Measurements from ENCODE around the gene E4F1.

DNA sequence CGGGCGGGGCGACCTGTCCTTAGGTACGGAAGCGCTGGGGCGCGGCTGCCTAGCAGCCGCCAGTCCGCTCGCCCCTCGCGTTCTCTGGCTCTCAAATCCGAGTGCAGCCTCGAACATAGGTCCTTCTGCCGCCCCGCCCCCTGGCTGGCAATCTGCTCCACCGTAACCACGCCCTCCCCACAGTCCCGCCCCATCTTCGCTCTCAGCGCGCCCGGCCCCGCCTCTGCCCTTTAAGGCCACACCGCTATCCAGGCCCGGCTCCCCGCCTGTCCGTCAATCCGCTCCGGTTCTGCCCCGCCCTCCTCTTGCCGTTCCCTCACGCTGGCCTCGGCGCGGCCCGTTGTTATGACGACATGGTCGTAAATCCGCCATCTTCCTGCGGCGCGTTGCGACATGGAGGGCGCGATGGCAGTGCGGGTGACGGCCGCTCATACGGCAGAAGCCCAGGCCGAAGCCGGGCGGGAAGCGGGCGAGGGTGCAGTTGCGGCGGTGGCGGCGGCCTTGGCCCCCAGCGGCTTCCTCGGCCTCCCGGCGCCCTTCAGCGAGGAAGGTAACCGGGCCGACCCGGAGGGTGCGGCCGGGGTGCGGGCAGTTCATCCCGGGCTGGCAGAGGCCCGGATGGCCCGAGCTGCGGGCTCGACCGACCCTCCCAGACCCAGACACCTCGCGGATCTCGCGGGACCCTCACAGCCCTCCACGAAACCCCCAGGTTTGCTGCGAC is at the start of gene E4F1:
- TF ChIP-seq, protein P1, sequence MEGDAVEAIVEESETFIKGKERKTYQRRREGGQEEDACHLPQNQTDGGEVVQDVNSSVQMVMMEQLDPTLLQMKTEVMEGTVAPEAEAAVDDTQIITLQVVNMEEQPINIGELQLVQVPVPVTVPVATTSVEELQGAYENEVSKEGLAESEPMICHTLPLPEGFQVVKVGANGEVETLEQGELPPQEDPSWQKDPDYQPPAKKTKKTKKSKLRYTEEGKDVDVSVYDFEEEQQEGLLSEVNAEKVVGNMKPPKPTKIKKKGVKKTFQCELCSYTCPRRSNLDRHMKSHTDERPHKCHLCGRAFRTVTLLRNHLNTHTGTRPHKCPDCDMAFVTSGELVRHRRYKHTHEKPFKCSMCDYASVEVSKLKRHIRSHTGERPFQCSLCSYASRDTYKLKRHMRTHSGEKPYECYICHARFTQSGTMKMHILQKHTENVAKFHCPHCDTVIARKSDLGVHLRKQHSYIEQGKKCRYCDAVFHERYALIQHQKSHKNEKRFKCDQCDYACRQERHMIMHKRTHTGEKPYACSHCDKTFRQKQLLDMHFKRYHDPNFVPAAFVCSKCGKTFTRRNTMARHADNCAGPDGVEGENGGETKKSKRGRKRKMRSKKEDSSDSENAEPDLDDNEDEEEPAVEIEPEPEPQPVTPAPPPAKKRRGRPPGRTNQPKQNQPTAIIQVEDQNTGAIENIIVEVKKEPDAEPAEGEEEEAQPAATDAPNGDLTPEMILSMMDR (IDR thresholded peaks at IDR 0.05; ENCODE audit: low read depth, low read length) = no peak
- no peak for TF ChIP-seq EZH2phosphoT487 (IDR thresholded peaks at IDR 0.05; ENCODE audit: low read depth)

Data from OCI-LY3 (cell line).